ENCODE results near the gene CNPY2.

GRCh38 chr12:56307221-56307965, 8.4 kb downstream of the CNPY2 start:
- TF ChIP-seq CTCF (IDR thresholded peaks at IDR 0.05), result no peak
- TF ChIP-seq POLR2A (IDR thresholded peaks at IDR 0.05), result no peak
